NCI-H2196 treated with DMSO at 0.1 percent for 48 hours (cell line): ENCODE data around the gene UBXN7.
"Not testable (repeated sequence)": the region's sequence is repeated elsewhere in the genome, so short reads cannot be mapped to it uniquely, and the experiment has no call there.

ENCODE experiments used
- DNase-seq: peaks from one replicate; lab custom pipeline; 2025; ENCODE audit not compliant: unreplicated experiment; lab: John Stamatoyannopoulos, UW

UBXN7 gene

DNA sequence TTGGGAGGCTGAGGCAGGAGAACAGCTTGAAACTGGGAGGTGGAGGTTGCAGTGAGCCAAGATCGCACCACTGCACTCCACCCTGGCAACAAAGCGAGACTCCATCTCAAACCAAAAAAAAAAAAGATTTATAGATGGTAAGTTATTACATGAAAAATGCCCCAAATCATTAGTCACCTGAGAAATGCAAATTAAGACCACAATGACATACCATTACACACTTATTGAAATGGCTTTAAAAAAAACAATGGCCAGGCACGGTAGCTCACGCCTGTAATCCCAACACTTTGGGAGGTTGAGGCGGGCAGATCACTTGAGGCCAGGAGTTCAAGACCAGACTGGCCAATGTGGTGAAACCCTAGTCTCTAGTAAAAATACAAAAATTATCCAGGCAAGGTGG, 10.6 kb downstream of the UBXN7 start:
- DNase-seq, result not testable (repeated sequence)

GRCh38 chr3:196419386-196419785, 12.8 kb downstream of the UBXN7 start:
- no peak for DNase-seq

DNA sequence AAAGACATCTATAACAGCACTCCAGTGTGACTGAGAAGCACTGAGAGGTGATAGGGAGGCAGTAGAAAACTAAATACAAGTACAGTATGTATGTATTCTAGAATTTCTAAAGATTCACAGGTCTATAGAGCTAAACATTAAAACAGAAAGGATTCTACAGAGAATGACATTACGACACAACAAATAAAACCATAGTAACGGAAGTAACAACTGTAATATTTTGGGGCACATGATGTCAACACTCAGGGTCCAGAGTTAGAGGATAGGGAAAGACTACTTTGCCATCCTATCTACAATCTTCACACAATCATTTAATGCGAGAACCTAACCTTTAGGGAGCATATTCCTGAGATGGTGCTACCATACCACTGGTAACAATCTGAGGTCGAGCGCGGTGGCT, 13.6 kb downstream of the UBXN7 start:
- DNase-seq, result no peak

- no peak for DNase-seq
These were observed 17.8 kb downstream of the UBXN7 start for GRCh38 chr3:196414469-196414868.

- no peak for DNase-seq
These were observed 19.5 kb downstream of the UBXN7 start for GRCh38 chr3:196412704-196413103.

DNA sequence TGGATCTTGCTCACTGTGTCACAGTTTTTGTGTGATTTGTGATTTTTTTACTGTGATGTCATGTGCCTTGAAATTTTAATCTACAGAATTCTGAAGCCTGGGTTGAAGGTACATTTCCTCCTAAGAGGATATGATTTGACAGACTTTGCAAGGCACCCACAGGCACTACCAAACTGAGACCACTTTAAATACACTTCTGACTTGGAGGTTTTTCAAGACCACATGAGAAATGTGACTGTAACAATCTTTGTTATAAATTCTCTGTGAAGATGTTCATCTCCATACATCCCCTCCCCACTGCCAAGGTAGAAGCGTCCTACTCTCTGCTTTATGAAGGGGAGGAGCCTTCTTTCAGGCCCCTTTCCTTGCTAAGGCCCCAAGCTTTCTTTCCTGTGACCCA, 22.8 kb downstream of the UBXN7 start:
- no peak for DNase-seq

DNA sequence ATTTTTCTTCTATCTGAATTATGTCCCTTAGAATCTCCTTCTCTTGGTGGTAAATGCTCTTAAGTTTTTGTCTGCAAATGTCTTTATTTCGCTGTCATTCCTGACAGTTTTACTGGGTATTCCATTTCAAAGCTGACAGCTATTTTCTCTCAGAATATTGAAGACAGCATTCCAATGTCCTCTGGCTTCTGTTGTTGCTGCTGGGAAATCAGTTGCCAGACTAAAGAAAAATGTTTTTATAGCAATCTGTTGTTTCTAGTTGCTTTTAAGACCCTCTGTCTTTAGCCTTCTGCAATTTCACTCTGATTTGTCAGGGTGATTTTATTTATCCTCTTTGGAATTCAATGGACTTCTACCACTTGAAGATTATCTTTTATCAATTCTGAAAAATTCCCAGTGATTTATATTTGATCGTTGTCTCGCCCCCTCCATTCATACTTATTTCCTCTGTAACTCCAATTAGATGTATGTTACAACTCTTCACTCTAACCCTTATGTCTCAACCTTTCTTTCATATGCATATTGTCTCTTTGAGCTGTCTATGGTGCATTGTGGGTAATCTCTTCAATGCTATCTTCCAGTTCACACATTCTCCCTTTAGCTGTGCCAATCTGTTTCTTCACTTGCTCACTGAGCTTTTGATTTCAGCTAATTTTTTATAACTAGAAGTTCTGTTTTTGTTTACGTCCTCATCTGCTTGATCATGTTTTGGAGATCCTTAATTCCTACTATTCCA, 23.5 kb downstream of the UBXN7 start:
- DNase-seq, result no peak

DNA sequence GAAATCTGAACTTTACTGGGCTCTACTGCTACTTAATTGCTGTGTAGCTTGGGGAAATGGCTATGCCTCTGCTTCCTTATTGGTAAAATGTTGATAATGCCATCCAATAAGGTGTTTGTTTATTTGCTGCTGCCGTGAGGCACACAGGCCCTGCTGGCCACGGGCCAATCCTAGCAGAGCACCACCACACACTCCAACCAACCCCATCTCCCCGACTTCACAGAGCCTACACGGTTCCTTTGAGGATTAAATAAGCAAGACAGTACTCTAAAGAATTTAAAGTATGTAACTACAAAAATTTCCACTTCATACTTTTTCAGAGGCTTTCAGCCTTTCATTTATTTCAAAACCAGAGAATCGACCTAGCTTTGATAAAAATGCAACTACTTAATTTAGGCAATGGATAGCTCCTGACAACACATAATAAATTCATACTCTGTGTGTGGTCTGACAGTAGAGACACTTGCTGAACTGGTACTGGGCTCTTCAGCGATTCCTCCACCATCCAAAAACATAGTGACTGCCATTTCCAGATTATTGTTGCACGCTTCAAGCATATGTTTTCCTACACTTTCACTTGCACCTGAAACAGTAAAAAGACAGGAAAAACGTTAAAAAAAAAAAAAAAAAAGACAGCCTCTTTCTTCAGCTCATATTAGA, 25.3 kb downstream of the UBXN7 start:
- DNase-seq, result no peak

DNA sequence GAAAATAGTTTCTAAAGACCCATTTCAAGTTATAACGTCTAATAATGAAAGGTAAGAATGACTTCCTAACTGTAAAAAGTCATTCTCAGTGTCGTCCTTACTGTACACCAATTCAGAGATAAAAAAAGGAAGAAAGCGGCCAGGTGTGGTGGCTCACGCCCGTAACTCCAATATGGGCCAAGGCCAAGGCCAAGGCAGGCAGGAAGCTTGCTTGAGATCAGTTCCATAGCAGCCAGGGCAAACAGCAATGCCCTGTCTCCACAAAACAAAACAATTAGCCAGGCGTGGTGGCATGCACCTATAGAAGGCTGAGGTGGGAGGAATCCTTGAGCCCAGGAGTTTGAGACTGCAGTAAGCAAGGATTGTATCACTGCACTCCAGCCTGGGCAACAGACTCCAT, 31.9 kb downstream of the UBXN7 start:
- DNase-seq, result no peak

GRCh38 chr3:196399485-196399945, 32.7 kb downstream of the UBXN7 start:
- DNase-seq, result no peak

- no peak for DNase-seq
These were observed 33.4 kb downstream of the UBXN7 start for GRCh38 chr3:196398782-196399181.

GRCh38 chr3:196397941-196398340, 34.3 kb downstream of the UBXN7 start:
- no peak for DNase-seq

- no peak for DNase-seq
These were observed 42.1 kb downstream of the UBXN7 start for GRCh38 chr3:196390116-196390515.

- DNase-seq, result no peak
These were observed 43.3 kb downstream of the UBXN7 start for GRCh38 chr3:196388956-196389355.

GRCh38 chr3:196387941-196388340, 44.3 kb downstream of the UBXN7 start:
- DNase-seq, result not testable (repeated sequence)

GRCh38 chr3:196386797-196387196, 45.4 kb downstream of the UBXN7 start:
- DNase-seq, result not testable (repeated sequence)

DNA sequence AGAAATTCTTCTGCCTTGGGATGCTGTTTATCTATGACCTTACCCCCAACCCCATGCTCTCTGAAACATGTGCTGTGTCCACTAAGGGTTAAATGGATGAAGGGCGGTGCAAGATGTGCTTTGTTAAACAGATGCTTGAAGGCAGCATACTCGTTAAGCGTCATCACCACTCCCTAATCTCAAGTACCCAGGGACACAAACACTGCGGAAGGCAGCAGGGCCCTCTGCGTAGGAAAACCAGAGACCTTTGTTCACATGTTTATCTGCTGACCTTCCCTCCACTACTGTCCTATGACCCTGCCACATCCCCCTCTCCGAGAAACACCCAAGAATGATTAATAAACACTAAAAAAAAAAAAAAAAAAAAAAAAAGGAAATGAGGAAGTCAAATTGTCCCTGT, 46.2 kb downstream of the UBXN7 start:
- DNase-seq, result not testable (repeated sequence)

- DNase-seq, result not testable (repeated sequence)
These were observed 46.8 kb downstream of the UBXN7 start for GRCh38 chr3:196385446-196385845.

DNA sequence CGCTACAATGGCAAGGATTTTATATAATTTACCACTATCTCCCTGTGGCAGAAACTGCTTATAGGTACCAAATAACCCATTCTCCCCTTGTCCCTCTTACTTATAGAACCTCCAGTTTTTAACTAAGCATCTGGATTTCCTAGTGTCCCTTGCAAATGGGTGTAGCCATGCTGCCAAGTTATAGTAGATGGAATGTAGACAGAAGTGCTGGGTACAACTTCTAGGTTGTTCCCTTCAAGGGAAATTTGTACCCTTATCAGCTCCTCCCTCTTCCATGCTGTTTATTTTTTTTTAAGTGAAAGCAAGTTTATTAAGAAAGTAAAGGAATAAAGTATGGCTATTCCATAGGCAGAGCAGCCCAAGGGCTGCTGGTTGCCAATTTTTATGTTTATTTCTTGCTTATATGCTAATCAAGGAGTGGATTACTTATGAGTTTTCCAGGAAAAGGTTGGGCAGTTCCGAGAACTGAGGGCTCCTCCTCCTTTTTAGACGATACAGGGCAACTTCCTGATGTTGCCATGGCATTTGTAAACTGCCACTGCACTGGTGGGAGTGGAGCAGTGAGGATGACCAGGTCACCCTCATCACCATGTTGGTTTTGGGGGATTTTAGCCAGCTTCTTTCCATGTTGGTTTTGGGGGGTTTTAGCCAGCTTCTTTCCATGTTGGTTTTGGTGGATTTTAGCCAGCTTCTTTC, 53.9 kb downstream of the UBXN7 start:
- no peak for DNase-seq

DNA sequence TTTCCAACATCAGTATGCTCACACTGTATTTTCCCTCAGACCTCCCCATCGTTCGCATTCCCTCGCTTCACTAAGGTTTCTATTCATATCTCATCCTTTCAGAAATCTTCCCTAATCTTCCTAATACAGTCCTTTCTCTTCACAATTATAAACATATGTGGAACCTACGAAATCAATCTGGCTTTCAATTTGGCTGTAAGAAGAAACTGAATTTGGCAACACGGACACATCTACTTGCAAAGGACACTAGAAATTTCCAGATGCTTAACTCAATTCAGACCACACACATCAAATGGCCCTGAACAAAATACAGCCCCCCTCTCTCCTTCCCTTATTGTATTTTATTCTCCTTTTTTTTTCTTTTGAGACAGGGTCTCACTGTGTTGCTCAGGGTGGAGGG, 54.9 kb downstream of the UBXN7 start:
- DNase-seq, result no peak

- DNase-seq, result no peak
These were observed 66.5 kb downstream of the UBXN7 start for GRCh38 chr3:196365736-196366135.

- no peak for DNase-seq
These were observed 71.6 kb downstream of the UBXN7 start for GRCh38 chr3:196360586-196360985.
